NCI-H2196 (cell line): ENCODE measurements around the gene MECR.

Experiments
- DNase-seq: peaks from one replicate; lab custom pipeline; 2025; ENCODE audit not compliant: unreplicated experiment; lab: John Stamatoyannopoulos, UW

MECR gene, protein sequence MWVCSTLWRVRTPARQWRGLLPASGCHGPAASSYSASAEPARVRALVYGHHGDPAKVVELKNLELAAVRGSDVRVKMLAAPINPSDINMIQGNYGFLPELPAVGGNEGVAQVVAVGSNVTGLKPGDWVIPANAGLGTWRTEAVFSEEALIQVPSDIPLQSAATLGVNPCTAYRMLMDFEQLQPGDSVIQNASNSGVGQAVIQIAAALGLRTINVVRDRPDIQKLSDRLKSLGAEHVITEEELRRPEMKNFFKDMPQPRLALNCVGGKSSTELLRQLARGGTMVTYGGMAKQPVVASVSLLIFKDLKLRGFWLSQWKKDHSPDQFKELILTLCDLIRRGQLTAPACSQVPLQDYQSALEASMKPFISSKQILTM

DNA sequence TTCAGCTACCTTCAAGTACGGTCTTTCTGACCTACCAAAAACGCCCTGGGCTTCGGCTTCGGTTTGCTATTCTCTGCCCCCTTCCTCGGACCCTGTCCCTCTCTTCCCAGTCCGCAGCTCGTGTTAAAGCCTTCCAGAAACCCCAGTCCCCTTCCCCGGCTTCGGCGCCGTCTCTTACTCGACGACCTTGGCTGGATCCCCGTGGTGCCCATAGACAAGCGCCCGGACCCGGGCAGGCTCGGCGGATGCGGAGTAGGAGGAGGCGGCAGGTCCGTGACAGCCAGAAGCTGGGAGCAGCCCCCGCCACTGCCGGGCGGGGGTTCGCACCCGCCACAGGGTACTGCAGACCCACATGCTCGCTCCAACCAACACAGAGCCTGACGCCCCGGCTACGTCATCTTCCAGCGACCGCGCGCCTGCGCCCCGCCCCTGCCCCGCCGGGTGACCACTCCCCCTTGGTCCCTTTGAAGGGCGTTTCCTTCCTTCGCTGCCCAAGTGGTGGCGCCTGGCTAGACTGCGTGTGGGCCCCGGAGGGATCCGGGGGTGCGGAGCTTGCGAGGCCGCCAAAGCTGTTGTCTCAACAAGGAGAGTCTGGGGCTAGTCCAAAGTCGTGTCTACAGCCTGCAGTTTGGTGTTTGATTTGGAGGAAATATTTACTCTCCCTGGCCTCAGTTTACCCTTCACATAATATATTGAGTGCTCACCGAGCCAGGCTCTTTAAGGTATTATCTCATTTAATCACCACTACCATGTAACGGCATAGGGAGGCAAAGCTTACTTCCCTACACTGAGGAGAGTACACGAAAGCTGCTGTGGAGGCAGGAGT is at the start of gene MECR:
Gene MECR, minus strand, starts transcription at position 382 of the 826 bp plus-strand sequence. Its CDS starts 28 bp downstream, at position 354.
- DNase-seq, result peak; percentile 91

DNA sequence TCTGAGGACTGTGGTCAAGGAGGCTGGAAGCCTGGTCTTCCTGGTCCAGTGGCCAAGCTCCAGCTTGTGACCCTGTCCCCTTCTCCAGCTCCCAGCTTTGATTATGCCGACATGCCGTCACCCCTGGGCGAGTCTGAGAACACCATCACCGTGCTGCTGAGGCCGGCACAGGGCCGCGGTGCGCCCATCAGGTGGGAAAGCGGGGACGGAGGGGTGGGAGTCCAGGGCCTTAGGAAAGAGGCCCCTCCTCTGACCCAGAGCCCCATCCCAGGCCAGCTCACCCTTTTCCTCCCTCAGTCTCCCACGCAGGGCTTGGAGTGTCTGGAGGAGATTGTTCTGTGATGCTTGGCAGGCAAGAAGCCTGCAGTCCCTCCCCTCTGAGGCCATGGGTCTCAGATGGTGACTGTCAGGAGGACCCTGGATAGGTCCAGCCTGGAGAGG is 49.2 kb upstream of the MECR start:
- DNase-seq, result no peak

DNA sequence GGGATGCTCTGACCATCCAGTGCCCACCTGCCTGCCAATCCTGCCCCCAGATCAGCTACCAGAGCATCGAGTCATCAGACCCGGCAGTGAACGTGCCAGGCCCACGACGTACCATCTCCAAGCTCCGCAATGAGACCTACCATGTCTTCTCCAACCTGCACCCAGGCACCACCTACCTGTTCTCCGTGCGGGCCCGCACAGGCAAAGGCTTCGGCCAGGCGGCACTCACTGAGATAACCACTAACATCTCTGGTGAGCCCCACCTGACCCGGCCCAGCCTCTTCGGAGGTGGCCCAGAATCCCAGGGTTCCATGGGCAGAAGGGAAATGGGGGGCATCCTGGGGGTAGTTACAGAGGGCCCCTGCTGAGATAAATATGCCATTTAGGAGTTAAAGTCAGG is 48.7 kb upstream of the MECR start:
- DNase-seq, result no peak

DNA sequence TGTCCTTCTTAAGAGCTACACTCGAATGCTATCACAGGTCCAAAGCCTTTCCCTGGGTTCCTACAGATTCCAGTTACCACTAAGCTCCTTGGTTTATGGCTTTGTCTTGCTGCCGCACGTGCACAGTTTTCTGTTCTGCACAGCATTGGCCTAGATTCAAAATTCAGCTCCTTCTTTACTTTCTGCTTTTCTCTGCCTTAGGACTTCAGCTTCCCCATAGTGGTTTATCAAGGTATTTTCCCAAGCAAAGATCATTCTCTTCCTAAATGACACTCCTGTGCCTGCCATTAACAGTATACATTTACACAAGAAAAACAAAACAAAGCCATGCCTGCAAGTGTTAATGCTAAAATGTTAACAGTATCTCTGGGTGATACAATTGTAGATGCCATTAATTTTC is 47.4 kb upstream of the MECR start:
- DNase-seq, result no peak

DNA sequence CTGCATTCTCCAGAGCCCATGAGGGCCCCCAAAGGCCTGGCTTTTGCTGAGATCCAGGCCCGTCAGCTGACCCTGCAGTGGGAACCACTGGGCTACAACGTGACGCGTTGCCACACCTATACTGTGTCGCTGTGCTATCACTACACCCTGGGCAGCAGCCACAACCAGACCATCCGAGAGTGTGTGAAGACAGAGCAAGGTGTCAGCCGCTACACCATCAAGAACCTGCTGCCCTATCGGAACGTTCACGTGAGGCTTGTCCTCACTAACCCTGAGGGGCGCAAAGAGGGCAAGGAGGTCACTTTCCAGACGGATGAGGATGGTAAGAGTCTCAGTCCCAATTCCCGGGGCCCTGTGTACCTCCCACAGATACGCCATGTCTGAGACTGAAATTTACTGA is 44.7 kb upstream of the MECR start:
- no peak for DNase-seq

DNA sequence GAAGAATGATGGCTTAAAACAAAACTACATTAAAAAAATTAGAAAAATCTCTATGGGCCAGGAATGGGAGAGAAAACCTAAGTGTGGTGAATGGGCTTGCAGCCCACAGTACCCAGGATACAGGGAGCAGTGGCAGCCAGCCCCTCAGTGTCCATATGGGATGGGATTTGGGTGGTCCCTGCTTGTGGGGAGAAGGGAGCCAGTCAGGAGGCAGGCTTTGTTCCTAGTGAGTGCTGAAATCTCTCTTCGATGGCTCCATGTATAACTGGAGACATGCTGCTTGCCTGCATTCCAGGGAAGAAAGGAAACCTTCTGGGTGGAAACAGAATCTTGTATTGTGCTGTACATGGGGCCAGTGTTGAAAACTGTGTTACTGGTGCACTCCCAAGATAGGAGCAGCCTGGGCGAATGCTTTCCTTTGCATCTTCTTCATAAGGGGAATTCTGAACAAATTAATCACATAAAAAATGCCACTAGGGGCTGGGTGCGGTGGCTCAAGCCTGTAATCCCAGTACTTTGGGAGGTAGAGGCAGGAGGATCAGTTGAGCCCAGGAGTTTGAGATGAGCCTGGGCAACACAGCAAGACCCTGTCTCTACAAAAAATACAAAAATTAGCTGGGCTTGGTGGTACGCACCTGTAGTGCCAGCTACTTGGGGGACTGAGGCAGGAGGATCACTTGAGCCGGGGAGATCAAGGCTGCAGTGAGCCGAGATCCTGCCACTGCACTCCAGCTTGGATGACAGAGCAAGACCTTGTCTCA is 41.6 kb upstream of the MECR start:
- DNase-seq, result no peak

DNA sequence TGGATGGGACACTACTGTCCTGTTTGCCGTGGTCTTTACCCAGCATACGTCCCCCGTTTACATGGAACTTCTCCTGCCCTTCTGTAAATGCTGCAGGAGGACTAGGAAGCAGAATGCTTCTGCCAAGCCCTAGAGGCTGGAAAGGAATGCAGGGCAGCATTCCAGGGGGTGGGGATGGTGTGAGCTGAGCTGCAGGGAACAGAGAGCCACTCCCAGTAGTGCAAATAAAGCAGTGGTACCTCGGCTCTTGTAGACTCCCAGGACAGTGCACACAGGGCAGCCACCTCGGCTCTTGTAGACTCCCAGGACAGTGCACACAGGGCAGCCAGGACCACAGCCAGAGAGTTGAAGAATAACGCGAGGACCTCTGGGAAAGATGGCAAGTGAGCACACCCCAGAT is 41.0 kb upstream of the MECR start:
- DNase-seq, result peak; percentile 9

DNA sequence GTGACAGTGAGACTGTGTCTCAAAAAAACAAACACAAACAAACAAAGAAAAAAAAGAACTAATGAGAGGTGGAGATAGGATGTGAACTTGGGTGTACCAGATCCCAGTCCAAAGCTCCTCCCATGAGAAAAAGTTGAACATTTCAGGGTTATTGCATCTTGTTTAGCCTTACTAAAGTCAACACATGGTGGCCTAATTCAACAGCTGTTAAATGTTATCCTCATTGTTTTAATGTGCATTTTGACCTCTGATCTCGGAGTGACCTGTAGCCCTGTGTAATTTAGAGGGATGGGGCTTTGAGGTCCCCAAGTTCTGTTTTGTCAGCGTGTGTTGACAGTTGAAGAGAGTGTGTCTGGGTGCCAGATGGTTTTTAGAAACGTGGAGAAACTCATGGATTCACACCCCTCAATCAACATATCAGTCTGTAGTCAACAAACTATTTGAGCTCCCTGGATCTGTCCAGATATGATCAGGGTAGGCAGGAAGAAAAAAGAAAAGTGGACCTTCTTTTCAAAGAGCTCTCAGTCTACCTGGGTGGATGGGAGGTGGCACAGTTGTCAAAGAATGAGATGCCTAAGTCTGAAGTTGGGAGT is 40.3 kb upstream of the MECR start:
- DNase-seq, result no peak

DNA sequence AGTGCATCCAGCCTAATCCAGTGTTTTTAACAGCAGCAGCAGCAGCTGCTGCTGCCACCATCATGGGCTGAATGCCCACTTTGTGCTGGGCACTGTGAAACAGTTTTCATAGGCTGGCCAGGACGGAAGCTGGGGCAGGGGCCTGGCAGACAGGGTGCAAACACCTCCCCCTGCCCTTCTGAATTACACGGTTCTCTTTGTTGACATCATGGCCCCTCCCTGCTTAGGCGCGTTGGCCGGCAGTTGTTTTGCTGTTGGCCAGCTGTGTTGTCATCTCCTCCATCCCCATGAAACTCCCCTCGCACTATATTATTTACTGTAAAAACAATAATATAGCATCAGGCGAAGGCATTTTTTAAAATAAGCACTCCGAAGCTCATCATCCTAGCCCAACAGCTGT is 38.6 kb upstream of the MECR start:
- DNase-seq, result no peak

DNA sequence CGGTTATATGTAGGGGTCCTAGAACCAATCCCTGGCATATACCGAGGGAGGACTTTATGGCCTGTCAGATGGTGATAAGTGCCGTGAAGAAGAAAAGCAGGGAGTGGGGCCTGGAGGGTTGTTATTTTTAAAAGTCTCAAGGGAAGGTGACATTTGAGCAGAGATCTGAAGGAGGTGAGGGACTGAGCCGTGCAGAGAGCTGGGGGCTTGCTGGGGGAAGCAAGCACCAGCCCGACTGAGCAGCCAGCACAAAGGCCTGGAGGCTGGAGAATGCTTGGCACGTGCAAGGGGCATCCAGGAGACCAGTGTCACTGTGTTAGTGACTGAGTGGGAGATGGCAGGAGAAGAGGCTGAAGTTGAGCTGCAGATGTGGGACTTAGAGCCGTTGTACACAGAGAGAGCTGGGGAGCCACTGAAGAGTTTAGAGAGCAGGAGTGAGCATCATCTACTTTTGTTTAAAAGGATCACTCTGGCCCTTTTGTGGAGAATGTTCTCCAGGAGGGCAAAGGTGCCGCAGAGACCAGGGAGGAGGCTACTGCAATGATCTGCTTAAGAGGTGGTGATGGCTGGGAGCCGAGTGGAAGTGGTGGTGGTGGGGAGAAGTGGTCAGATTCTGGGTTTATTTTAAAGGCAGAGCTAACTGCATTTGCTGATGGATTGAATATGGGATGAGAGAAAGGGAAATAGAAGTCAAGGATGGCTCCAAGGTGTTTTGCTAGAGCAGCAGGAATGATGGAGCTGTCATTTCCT is 36.8 kb upstream of the MECR start:
- DNase-seq, result no peak

DNA sequence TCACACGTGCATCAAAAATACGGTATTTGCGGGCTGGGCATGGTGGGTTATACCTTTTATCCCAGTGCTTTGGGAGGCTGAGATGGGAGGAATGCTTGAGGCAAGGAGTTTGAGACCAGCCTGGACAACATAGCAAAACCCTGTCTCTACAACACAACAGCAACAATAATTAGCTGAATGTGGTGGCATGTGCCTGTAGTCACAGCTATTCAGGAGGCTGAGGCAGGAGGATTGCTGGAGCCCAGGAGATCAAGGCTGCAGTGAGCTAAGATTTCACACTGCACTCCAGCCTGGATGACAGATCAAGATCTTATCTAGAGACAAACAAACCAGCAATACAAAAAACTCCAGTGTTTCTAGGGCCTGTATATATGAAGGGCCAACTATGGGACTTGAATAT is 36.2 kb upstream of the MECR start:
- no peak for DNase-seq

DNA sequence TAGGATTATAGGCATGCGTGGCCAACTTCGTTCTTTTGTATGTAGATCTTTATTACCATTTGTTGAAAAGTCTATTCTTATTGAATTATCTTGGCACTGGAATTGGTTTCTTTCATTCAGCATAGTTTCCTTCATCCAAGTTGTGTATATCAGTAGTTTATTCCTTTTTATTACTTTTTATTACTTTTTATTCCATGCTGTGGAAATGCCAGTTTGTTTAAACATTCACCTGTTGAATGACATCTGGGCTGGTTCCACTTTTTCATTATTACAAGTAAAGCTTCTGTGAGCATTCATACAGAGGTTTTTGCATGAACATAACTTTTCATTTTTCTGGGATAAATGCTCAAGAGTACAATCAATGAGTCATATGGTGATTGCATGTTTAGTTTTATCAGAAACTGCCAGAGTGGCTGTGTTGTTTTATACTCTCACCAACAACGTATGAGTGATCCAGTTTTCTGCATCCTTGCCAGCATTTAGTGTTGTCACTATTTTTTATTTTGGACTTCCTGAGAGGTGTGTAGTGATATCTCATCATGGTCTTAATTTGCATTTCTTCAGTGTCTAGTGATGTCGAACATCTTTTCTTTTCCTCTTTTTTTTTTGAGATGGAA is 34.1 kb upstream of the MECR start:
- no peak for DNase-seq

DNA sequence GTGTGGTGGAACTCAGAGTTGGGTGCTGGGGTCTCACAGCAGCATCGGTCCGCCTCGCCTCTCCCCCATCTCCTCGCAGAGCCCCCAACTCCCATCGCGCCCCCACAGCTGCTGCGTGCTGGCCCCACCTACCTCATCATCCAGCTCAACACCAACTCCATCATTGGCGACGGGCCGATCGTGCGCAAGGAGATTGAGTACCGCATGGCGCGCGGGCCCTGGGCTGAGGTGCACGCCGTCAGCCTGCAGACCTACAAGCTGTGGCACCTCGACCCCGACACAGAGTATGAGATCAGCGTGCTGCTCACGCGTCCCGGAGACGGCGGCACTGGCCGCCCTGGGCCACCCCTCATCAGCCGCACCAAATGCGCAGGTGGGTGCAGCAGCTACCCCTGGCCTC is 29.8 kb upstream of the MECR start:
- DNase-seq, result no peak

DNA sequence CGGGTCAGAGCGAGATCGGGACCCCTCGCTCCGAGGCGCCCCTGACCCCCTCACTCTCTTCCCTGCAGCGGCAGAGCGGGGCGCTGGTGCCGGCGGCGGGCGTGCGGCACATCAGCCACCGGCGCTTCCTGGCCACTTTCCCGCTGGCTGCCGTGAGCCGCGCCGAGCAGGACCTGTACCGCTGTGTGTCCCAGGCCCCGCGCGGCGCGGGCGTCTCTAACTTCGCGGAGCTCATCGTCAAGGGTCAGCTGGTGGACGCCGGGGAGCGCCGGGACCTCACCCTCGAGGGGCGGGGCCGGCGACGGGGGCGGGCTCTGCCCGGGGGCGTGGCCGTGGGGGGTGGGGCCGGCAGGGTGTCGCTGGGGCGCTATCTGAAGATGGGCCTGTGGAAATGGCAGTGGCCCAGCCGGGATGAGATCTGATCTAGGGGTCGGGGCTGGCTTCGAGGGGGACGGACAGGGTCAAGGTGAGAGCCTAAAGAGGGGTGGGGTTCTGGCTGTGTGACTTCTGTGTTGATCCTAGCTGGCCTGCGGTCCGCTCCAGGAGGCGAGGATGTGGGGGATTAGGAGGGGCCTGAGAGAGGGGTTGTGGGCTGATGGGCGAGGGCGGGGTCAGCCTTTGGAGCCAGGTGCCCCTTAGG is 29.2 kb upstream of the MECR start:
- DNase-seq, result no peak

DNA sequence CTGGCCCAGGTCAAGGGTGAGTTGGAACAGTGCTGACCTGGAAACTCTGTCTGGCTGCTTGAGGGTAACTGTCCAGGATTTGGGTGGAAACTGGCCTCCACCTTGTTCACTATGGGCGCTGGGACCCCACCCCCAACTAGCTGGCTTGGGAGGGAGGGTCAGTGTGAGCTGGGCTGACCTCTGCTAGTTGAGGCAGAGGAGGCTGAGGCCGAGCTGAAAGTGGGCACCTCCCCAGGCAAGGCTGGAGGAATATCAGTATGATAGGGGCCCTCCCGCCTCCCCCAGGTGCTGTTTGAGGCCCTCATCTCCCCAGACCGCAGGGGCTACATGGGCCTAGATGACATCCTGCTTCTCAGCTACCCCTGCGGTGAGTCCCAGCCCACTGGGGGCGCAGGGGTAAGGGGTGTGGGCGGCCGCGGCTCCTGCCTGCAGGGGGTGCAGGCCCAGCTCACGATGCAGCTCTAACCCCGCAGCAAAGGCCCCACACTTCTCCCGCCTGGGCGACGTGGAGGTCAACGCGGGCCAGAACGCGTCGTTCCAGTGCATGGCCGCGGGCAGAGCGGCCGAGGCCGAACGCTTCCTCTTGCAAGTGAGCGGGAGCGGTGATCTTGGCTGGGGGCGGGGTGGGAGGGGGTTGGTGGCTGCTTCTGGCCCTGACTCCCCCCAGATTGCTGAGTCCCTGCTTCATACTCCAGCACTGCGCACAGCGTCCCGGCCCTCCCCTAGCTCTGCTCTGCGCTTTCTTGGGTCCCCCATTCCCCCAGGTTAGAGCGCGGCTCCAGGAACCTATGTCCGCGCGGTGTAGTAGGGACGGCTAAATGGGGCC is 28.5 kb upstream of the MECR start:
- DNase-seq, result no peak

DNA sequence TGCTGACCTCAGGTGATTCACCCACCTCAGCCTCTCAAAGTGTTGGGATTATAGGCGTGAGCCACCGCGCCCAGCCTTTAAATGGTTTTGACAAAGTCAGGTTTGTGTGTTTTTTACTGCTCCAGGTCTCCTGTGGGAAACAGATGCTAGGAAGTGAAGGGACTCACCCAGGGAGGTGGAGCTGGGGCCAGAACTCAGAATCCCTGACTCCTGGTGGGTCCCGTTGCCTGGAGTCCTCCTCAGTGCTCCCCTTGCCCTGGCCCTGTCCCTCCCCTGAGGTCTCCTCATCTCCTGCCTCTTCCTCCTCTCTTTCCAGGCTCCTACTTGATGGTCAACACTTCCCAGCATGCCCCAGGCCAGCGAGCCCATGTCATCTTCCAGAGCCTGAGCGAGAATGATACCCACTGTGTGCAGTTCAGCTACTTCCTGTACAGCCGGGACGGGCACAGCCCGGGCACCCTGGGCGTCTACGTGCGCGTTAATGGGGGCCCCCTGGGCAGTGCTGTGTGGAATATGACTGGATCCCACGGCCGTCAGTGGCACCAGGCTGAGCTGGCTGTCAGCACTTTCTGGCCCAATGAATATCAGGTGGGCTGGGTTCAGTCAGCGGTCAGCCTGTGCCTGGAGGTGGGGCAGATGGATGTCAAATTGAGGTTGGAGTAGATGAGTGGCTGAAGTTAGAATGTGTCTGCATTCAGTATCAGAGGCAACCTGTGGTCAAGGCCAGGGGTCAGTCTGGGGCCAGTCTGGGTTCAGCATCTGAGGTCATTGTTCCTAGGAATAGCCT is 27.6 kb upstream of the MECR start:
- no peak for DNase-seq

DNA sequence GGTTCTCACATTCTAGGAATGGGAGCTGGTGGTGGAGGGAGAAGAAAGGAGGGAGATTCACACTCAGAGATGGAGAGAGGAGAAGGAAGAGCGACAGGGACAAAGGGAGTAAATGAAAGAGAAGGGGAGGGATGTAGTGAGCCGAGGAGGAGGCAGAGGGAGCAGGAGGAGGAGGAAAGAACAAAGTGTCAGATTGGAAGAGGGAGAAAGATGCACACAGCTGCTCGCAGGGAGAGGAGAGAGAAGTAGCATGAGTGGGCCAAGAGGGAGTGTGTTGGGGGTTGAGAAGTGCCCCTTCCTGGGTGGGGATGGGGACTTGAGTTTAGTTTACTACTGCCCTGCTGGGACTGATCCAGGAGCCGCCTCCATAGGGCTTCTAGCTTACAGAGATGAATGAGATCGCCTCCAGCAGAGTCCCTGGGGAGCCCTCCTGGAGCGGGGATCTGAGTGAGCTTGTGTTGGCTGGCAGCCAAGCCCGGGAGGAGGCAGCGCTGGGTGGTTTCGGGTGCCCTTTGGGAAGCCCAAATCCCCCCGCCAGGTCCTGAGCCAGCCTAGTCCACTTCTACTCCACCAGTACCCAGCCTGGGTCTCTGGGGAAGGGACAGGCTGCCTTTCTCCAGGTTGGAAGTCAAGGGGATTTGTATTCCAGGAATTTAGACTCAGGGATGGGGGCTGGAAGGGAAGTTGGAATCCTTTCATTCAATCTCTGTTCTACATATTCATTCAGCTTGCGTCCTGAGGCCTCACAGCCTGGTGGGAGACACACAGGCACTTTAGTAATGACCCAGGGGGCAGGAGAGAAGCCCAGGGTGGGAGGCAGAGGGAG is 26.5 kb upstream of the MECR start:
- DNase-seq, result peak; percentile 11
